Right ventricle myocardium superior (tissue), 1 donor: ENCODE results near the gene ERLEC1. TPM values are rescaled to one million over a fixed set of nuclear protein-coding genes. Genes with fewer than 3 reads are reported as not detected.
"Not testable (repeated sequence)": the region's sequence is repeated elsewhere in the genome, so short reads cannot be mapped to it uniquely, and the experiment has no call there.

Experiments
- ATAC-seq: fragments of 200-7000 bp; cut with Tn5 transposase; one replicate; pipeline ENCODE4 v1.9.1; 2020; ENCODE audit warnings: mild to moderate bottlenecking; ENCODE audit not compliant: poor library complexity
- DNase-seq: peaks from one replicate; pipeline ENCODE4 v3.0.0-alpha.2; 2020
- intact Hi-C: fragments of 100-400 bp; cut with DNase I; formaldehyde crosslinking; loops from one replicate; pipeline ENCODE4 v1.11.2; 2022
- total RNA-seq: library from RNA; stranded (reverse); fragmentation: NEBNext Ultra II Directional; extraction: Animal tissue kit (Norgen Biotek cat#: 25700); gene quantifications from one replicate; pipeline ENCODE4 v1.2.1, GENCODE V29; 2021
- donor health status: DM: no; HTN: yes; CAD: no; lungs with severe emphysema.

The ERLEC1 gene
- total RNA-seq, 1 donor from 2014 or later = 32.3 TPM

- intact Hi-C loops = no loop called here
- ATAC-seq = no peak
- no peak for DNase-seq
Observed at GRCh38 chr2:53826030-53826410, 39.2 kb downstream of the ERLEC1 start.

GRCh38 chr2:53826587-53827397 lies 39.9 kb downstream of the ERLEC1 start:
- intact Hi-C loops = no loop called here
- DNase-seq = no peak
- ATAC-seq = peak; percentile 81

GRCh38 chr2:53827398-53828175 lies 40.7 kb downstream of the ERLEC1 start:
- DNase-seq (no peak), ATAC-seq (peak; percentile 68)
- intact Hi-C loops = no loop called here

GRCh38 chr2:53828331-53828730 lies 41.5 kb downstream of the ERLEC1 start:
- ATAC-seq (no peak), DNase-seq (no peak)

GRCh38 chr2:53829273-53829979 lies 42.6 kb downstream of the ERLEC1 start:
- intact Hi-C loops = no loop called here
- ATAC-seq (peak; percentile 55), DNase-seq (peak; percentile 44)

More at GRCh38 chr2:53828331-53828730, 41.5 kb downstream of the ERLEC1 start:
- intact Hi-C loops = no loop called here

GRCh38 chr2:53829980-53830290 lies 43.1 kb downstream of the ERLEC1 start:
- intact Hi-C loops, DNase-seq, ATAC-seq: not testable (repeated sequence)

GRCh38 chr2:53840580-53840979 lies 53.7 kb downstream of the ERLEC1 start:
- ATAC-seq = no peak
- intact Hi-C loops = no loop called here
- DNase-seq = no peak

- ATAC-seq, intact Hi-C loops: not testable (repeated sequence)
Observed at GRCh38 chr2:53841651-53842050, 54.8 kb downstream of the ERLEC1 start.

GRCh38 chr2:53842891-53843290 lies 56.0 kb downstream of the ERLEC1 start:
- DNase-seq (no peak), ATAC-seq (no peak)
- intact Hi-C loops = no loop called here

More at GRCh38 chr2:53841651-53842050, 54.8 kb downstream of the ERLEC1 start:
- not testable (repeated sequence) for DNase-seq

- no peak for ATAC-seq
- intact Hi-C loops = no loop called here
Observed at GRCh38 chr2:53843595-53843994, 56.8 kb downstream of the ERLEC1 start.

GRCh38 chr2:53848062-53848461 lies 61.2 kb downstream of the ERLEC1 start:
- ATAC-seq (no peak), DNase-seq (no peak)
- intact Hi-C loops = no loop called here

More at GRCh38 chr2:53843595-53843994, 56.8 kb downstream of the ERLEC1 start:
- DNase-seq = no peak

GRCh38 chr2:53851052-53851757 lies 64.4 kb downstream of the ERLEC1 start:
- DNase-seq, intact Hi-C loops, ATAC-seq: not testable (repeated sequence)

- ATAC-seq (no peak), DNase-seq (no peak)
- intact Hi-C loops = no loop called here
Observed at GRCh38 chr2:53852532-53852931, 65.7 kb downstream of the ERLEC1 start.

- no peak for DNase-seq
- intact Hi-C loops = no loop called here
- no peak for ATAC-seq
Observed at GRCh38 chr2:53854678-53855077, 67.8 kb downstream of the ERLEC1 start.

GRCh38 chr2:53856272-53856671 lies 69.4 kb downstream of the ERLEC1 start:
- DNase-seq (no peak), ATAC-seq (no peak)
- intact Hi-C loops = no loop called here

- ATAC-seq = peak; percentile 81
- peak; percentile 50 for DNase-seq
- intact Hi-C loops = no loop called here
Observed at GRCh38 chr2:53859206-53860181, 72.7 kb downstream of the ERLEC1 start, which contains the start of gene GPR75. GPR75 (minus strand) TSS chr2:53859967; CDS start chr2:53854756, 5,211 bp downstream.

- ATAC-seq = no peak
- intact Hi-C loops = no loop called here
- DNase-seq = no peak
Observed at GRCh38 chr2:53861824-53862223, 75.0 kb downstream of the ERLEC1 start.
